Activated gamma-delta T cell (primary cell): ENCODE measurements around the gene KCTD18.
A peak's percentile ranks its signal among the peaks of the same experiment; 100 is the strongest.

Experiments
- DNase-seq: peaks from one replicate; lab custom pipeline; 2025; lab: John Stamatoyannopoulos, UW
- total RNA-seq, 2 donors: gene quantifications; one replicate each; lab custom pipeline; 2026; lab: John Stamatoyannopoulos, UW

The KCTD18 gene
- 45.6 to 51.7 reads per million in 2 donors for total RNA-seq

GRCh38 chr2:200509612-200510433 lies at the start of gene KCTD18:
KCTD18 (minus strand) TSS chr2:200510068; CDS start chr2:200507016, 3,052 bp downstream.
- peak; percentile 85 for DNase-seq

- no peak for DNase-seq
Measured at GRCh38 chr2:200540793-200541192, 30.9 kb upstream of the KCTD18 start.

DNA sequence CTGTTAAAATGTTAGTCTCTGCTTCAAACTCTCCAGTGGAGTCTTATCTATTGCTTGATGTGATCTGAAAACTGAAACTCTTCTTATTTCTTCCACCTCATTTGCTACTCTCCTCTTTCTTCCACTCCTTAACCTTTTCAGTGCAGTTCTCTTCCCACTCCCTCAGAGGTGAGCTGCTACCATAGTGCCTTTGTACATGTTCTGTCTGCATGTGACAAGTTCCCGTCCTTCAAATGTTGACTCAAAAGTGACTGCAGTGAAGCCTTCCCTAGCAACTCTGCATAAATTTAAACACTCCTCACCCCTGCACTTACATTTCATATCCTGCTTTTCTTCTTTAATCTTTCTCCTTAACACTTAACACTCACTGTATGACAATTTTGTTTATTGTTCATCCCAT lies 28.3 kb upstream of the KCTD18 start:
- DNase-seq = no peak

- DNase-seq = no peak
Measured at GRCh38 chr2:200534572-200534971, 24.7 kb upstream of the KCTD18 start.

GRCh38 chr2:200533754-200534153 lies 23.9 kb upstream of the KCTD18 start:
- DNase-seq = no peak

GRCh38 chr2:200528228-200528627 lies 18.4 kb upstream of the KCTD18 start:
- DNase-seq = no peak

DNA sequence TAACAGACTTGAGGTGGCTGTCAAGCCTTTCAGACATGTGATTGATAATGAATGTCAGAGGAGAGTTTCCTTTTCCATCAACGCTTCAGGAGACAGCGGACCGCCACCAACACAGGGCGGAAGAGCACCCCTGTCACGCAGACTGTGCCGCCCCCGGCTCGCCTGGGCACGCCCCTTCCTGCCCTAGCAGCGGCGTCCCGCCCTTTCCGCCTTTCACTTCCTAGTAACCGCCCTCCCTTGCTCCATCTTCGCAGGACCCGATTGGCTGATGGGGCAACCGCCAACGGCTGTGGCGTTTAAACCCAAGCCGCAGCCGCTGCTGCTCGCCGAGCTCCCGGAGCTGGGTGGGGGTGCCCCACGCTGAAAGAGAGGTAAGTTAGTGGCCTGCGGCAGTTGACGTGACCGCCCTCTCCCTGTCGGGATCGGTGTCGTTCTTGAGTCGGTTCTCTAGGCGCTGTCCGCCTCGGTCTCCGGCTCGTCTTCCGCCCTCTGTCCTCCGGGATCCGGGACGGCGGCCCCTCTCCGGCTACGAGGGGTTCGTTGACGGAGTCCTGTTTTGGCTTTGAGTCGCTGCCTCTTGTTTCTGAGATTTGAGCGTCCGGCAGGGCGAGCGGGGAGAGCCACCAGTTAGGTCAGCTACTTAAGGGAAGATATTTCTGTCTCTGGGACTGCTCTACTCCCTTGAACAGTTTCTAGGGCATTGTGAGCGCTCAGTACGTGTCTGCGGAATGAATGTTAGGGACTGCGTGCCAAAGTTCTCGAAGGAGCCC lies 16.2 kb upstream of the KCTD18 start, which contains the start of gene SGO2:
Gene SGO2, plus strand, starts transcription at position 326 of the 770 bp plus-strand sequence. CDS start 6,769 bp downstream, outside the sequence.
- peak; percentile 86 for DNase-seq

DNA sequence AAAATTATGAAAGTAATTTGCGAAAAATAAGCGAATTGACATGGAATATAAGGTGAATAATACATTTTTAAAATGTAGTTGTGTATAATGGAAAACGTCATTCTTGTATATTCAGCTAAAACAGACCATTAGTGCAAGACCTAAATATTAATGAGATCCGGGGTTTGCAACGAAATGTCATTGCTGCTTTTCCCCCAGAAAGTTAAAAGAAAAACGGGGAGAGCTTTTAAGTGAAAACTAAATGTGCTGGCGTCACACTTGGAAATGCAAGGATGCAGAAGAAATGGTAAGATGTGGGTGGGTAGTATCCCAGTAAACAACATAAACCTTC lies 15.6 kb upstream of the KCTD18 start:
- DNase-seq = no peak

GRCh38 chr2:200525066-200525465 lies 15.2 kb upstream of the KCTD18 start:
- DNase-seq = no peak

GRCh38 chr2:200523604-200524003 lies 13.7 kb upstream of the KCTD18 start:
- no peak for DNase-seq

GRCh38 chr2:200523158-200523557 lies 13.3 kb upstream of the KCTD18 start:
- no peak for DNase-seq

GRCh38 chr2:200515155-200515554 lies 5.3 kb upstream of the KCTD18 start:
- DNase-seq = no peak

- DNase-seq = no peak
Measured at GRCh38 chr2:200509235-200509611, 645 bp downstream of the KCTD18 start.

DNA sequence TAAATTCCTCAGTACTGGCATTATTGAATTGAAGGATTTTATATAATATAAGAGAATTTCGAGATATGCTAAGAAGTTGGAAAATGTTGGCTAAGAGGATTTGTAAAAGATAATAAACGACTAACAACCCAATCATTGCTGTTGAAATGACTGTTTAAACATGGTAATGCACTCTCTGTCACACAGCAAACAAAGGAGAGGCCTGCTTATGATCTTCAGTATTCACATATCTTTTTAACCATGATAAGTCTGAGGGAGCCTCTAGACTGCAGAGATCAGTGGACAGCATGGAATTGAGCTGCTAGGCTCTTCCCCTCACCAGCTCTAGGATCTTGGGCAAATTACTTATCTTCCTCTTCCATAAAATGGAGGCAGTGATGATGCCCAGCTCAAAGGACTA lies 2.7 kb downstream of the KCTD18 start:
- no peak for DNase-seq

DNA sequence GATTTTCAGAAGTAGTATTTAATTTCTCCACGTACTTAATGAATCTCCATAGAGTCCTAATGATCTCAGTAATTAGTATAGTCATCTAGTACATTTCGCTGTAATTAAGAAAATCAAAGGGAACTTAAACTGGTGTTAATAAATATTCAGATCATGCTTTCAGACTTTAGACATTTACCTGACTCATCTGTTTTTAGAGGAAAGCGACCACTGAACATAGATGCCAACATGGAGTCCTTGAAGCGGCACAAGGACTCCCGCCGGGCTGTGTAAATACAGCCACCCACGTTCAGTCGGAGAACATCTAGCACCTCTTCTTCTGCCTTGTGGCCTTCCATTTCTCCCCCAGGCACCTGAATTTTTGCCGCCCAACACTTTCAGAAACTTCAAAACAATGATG lies 3.2 kb downstream of the KCTD18 start:
- no peak for DNase-seq

GRCh38 chr2:200502196-200502595 lies 7.7 kb downstream of the KCTD18 start:
- no peak for DNase-seq

DNA sequence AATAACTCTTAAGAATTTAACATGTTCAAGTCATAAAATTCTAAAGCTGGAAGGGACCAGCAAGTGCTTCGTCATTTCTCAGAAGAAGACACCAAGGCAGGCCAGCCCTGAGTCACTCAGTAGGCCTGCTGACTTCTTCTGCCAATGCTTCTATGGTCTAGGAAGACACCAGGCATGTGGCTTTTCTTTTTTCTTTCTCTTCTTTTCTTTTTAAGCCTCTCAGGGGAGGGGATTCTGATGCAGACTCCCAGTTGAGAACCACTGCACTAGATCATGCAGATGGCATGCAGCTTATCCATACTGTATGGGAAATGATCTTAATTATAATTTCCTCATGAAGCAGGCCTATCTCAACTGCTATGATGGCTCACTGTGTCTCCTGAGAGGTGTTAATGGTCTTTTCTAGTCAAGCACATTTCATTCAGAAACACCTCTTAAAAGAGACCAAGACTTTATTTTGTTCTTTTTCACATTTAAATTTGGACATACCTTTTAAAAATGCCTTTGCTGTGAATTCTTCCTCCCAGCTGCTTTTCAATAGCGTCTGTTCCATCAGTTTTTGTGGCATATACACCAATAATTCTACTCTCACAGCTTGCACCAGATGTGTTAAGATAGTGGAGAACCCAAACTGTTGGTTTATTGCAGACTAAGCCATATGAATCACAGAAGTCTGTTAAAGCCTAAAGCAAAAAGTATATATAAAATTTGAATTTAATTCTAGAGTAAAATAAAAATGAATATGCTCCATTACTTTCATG lies 11.3 kb downstream of the KCTD18 start:
- DNase-seq = no peak

DNA sequence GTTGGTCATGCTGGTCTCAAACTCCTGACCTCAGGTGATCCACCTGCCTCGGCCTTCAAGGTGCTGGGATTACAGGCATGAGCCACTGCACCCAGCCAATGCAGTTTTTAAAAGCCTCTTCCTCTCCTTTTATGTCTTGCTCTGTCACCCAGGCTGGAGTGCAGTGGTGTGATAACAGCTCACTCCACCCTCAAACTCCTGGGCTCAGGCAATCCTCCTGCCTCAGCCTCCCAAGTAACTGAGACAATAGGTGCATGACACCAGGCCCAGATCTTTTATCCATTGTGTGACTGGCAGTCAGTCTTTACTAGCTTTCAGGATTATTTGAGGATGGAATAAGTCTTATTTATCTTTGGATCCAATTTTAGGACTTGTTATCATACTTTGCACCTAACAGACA lies 13.2 kb downstream of the KCTD18 start:
- DNase-seq = no peak

GRCh38 chr2:200494048-200494447 lies 15.8 kb downstream of the KCTD18 start:
- no peak for DNase-seq

- no peak for DNase-seq
Measured at GRCh38 chr2:200492656-200493055, 17.2 kb downstream of the KCTD18 start.

DNA sequence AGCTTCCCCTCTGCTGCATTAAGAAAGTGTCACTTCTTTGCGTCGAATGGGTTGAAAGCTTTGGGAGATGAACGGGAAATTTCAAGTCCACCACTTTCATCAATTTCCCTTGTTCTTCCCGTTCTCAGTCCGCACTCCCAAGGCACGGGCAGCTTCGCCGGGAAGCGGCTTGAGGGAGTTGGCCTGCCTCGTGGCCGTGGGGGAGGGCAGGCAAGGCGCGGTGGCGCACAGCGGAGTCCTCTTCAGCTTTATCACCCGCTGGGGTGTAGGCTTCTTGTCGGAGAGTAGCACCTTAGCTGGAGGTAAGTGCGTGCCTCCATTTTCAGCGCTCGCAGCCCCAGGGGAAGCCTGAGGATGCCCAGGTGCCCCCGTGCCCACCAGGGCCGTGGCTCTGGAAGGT lies 19.9 kb downstream of the KCTD18 start:
- no peak for DNase-seq

- DNase-seq = no peak
Measured at GRCh38 chr2:200488169-200488568, 21.7 kb downstream of the KCTD18 start.
